Suppressor macrophage treated with lipopolysaccharide for 4 hours (primary cell): ENCODE data around the gene CNOT10.
"Not testable (repeated sequence)": the region's sequence is repeated elsewhere in the genome, so short reads cannot be mapped to it uniquely, and the experiment has no call there.

Experiments
- DNase-seq: peaks from one replicate; pipeline ENCODE4 v3.0.0-alpha.2; 2020

Gene CNOT10, protein sequence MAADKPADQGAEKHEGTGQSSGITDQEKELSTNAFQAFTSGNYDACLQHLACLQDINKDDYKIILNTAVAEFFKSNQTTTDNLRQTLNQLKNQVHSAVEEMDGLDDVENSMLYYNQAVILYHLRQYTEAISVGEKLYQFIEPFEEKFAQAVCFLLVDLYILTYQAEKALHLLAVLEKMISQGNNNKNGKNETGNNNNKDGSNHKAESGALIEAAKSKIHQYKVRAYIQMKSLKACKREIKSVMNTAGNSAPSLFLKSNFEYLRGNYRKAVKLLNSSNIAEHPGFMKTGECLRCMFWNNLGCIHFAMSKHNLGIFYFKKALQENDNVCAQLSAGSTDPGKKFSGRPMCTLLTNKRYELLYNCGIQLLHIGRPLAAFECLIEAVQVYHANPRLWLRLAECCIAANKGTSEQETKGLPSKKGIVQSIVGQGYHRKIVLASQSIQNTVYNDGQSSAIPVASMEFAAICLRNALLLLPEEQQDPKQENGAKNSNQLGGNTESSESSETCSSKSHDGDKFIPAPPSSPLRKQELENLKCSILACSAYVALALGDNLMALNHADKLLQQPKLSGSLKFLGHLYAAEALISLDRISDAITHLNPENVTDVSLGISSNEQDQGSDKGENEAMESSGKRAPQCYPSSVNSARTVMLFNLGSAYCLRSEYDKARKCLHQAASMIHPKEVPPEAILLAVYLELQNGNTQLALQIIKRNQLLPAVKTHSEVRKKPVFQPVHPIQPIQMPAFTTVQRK

DNA sequence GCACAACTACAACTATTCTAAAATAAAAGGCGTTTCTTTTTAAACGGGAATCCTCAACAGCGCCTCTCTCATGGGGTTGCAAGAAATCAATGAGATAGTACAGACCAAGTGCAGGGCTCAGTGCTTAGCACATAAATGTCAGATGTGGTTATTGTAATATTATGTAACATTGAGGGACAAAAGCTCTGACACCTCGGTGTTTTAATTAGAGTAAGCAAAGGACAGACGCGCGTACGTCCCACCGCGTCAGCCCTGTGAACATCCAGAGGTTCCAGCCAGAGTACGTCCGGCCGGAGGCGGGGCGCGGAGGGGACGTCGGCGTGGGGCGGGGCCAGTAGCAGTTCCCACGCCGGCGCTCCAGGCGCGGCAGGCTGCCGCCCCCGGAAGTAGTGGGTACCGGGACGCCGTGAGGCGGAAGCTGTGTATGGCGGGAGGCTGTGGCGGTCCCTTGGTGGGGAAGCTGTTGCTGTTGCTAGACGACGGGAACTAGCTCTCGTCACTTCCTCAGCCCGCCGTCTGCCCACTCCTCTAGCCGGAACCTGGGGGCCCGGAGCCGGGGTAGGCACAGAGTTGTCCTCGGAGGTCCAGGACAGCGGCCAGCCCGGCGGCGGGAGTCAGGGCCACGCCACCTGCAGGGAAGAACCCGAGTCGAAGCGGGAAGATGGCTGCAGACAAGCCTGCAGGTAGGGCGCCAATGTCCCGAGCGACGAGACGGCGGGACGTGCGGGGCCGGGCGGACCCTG is at the start of gene CNOT10:
TSS of gene CNOT10 (plus strand) at position 389 of the 743 bp plus-strand sequence. CDS start at position 662, 273 bp downstream.
- peak; percentile 98 for DNase-seq

DNA sequence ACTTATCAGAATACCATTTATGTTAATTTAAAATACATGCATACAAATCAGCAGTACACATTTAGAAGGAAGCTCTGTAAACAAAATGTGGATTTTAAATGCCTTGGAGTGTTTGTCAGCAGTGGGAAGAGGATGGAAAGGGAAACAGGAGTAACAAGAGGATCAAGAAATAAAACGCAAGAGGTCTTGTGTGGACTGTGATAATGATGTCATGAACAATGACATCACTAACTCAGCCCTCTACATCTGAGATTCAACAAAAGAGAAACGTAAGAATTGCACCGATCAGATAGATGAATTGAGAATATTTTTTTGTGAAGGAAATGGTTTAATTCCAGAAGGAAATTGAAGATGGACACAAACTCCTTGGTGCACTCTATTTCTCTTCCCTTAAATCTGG is 44.0 kb upstream of the CNOT10 start:
- no peak for DNase-seq

DNA sequence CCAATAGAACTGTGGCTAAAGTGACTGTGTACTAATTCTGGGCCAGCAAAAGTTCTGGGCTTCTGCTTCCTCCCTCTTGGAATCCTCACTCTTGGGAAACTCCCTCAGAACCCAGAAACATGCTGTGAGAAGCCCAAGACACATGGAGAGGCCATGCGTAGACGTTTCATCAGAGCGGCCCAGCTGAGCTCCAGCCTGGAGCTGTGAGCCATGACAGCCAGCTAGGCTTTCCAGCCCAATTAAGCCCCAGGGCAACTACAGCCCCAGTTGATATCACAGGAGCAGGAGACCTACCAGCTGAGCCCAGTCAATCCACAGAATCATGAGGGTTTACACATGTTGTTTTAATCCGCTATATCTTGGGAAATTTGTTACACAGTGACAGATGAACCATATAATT is 43.6 kb upstream of the CNOT10 start:
- no peak for DNase-seq

DNA sequence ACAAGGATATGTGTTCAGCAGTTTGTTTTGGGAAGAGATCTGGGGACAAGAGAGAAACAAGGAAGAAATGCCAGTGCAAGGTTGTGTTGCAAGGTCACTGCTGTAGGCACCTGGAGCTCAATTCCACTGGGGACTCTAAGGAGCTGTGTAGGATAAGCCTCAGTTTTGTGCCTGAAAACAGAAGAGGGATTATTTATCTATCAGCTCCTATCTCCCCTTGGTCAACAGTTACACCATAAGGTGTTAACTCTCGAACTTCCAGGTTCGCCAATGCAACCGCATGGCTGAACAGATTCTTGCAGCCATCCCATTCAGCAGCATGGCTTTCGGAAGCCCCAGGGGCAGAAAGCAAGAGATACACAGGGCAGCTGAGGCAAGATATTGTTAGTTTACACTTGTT is 41.6 kb upstream of the CNOT10 start:
- no peak for DNase-seq

DNA sequence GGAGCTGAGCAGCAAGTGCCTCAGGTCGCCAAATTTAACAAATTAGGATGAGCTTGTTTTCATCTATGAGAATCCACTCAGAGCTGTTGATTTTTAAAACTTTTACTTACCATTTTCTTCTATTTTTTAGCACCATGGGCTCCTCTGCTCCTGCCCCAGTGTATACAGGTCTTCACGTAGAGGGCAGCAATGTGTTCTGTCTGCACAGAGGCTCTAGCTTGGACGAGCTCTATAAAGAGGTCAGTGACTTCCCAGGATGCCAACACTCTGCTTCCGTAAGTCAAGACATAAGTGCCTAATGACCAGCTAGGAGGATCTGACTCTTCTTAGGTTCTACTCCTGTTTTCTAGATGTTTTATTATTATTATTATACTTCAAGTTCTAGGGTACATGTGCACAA is 41.2 kb upstream of the CNOT10 start:
- no peak for DNase-seq

DNA sequence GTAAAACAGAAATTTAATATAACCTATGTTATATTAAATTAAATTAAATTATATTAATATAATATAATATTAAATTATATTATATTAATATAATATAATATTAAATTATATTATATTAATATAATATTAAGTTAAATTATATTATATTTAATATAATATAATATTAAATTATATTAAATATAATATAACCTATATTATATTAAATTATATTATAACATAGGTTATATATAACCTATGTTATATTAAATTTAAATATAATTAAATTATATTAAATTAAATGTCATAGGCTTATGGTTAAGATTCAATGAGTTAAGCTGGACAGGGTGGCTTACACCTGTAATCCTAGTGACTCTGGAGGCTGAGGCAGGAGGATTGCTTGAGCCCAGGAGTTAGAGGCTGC is 40.6 kb upstream of the CNOT10 start:
- no peak for DNase-seq

DNA sequence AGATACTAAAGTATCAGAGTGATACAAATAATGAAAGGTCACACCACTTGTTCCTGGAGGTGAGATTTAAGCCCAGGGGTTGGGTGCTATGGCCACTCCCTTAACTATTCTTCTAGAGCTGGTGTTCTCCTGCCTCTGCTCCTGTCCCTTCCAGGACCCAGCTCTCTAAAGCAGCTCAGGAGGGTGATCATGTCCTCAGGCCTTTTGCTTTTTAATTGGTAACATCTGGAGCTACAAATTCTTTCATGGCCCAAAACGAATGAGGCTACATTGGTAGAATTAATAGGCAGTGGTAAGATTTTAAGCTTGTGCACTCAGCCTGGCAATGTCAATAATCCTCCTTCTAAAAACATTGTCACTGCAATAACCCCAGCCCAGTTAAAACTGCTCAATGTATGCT is 38.2 kb upstream of the CNOT10 start:
- DNase-seq: no peak

DNA sequence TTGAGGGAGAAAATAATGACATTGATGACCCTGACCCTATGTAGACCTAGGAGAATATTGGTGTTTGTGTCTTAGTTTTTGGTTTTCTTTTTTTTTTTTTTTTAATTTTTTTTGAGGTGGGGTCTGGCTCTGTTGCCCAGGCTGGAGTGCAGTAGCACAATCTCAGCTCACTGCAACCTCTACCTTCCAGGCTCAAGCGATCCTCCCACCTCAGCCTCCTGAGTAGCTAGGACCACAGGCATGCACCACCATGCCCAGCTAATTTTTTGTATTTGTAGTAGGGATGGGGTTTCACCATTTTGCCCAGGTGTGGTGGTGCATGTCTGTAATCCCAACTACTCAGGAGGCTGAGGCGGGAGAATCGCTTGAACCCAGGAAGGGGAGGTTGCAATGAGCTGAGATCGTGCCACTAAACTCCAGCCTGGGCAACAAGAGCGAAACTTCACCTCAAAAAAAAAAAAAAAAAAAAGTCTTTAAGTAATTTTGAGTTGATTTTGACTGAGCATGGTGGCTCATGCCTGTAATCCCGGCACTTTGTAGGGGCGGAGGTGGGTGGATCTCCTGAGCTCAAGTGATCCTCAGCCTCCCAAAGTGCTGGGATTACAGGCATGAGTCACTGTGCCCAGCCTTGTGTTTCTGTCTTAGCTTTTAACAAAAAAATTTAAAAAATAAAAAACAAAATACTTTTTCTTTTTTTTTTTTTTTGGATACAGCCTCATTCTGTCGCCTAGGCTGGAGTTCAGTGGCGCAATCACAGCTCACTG is 32.5 kb upstream of the CNOT10 start:
- not testable (repeated sequence) for DNase-seq

DNA sequence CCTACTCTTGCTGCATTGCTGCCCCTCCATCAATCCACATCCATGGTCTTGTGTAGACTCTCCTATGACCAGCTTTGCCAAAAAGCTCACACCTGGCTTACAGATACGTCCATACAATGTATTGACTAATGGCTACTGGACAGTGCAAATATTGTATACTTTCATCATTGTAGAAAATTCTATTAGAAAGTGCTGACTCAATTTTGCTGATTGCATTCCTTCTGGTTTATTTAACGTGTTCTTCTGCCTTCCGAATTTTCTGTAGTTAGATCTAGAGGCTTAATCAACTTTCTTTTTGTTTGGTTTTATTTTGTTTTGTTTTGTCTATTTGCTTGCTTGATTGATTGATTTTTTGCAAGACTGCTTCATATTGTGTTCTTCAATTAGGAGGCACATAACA is 29.8 kb upstream of the CNOT10 start:
- DNase-seq: no peak

DNA sequence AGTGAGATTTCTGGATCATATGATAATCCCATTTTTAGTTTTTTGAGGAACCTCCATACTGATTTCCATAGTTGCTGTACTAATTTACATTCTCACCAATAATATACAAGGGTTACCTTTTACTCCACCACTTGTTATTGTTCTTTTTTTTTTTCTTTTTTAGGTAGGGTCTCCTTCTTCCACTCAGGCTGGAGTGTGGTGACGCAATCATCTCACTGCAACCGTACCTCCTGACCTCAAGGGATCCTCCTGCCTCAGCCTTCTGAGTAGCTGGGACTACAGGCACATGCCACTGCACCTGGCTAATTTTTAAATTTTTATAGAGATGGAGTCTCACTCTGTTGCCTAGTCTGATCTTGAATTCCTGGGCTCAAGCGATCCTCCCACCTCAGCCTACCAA is 24.4 kb upstream of the CNOT10 start:
- DNase-seq: no peak

DNA sequence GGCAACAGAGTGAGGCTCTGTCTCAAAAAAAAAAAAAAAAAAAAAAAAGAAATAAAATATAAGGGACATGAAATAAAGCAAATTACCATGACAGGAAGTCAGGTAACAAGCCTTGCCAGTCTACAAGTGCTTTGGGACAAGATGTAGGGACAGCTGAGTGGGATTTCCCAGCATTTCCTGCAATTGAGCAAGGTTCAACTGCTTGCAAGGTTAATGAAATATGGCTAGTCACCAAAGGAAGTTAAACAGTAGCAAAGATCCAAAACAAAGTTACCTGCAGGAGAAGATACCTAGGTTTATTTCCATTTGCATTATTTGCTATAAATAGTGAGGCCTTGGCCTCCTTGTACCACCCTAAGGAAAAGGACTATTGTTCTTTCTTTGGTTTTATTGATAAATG is 22.3 kb upstream of the CNOT10 start:
- DNase-seq: no peak

DNA sequence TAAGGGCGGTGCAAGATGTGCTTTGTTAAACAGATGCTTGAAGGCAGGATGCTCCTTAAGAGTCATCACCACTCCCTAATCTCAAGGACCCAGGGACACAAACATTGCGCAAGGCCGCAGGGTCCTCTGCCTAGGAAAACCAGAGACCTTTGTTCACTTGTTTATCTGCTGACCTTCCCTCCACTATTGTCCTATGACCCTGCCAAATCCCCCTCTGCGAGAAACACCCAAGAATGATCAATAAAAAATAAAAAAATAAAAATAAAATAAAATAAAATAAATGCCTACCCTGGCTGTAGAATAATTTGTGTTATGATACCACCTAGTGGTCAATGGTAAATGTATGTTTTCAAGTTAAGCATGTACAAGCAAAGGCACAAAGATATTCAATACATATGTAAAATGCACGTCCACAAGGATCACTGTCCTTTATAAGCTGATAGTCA is 20.3 kb upstream of the CNOT10 start:
- peak; percentile 57 for DNase-seq

DNA sequence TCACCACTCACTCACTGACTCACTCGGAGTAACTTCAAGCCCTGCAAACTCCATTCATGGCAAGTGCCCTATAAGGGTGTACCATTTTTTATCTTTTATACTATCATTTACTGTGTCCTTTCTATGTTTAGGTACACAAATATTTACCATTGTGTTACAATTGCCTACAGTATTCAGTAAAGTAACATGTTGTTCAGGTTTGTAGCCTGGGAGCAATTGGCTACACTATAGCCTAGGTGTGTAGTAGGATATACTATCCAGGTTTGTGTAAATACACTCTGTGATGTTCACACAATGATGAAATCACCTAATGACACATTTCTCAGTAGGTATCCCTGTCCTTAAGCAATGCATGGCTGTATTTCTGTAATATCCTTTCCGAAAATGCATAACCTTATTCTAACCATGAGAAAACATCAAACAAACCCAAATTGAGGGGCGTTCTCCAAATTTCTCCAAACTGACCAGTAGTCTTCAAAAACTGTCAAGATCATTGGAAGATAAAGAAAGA is 17.9 kb upstream of the CNOT10 start:
- no peak for DNase-seq

DNA sequence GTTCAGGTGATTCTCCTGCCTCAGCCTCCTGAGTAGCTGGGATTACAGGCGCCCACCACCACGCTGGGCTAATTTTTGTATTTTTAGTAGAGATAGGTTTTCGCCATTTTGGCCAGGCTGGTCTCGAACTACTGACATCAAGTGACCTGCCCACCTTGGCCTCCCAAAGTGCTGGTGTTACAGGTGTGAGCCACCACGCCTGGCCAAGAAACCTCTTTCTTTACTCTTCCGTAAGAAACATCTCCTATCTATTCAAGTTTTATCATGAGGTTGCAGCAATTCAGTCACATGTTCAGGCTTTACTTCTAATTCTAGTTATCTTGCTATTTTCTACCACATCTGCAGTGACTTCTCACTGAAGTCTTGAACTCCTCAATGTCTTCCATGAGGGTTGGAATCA is 15.8 kb upstream of the CNOT10 start:
- not testable (repeated sequence) for DNase-seq

DNA sequence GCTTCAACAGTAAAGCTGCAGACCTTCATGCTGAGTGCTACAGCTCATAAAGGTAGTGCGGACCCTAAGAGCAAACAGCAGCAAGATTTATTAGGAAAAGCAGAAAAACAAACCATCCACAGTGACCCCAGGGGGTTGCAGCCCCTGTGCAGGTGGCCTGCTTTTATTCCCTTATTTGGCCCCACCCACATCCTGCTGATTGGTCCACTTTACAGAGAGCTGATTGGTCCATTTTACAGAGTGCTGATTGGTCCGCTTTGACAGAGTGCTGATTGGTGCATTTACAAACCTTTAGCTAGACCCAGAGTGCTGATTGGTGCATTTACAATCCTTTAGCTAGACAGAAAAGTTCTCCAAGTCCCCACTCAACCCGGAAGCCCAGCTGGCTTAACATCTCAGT is 11.3 kb upstream of the CNOT10 start:
- not testable (repeated sequence) for DNase-seq

DNA sequence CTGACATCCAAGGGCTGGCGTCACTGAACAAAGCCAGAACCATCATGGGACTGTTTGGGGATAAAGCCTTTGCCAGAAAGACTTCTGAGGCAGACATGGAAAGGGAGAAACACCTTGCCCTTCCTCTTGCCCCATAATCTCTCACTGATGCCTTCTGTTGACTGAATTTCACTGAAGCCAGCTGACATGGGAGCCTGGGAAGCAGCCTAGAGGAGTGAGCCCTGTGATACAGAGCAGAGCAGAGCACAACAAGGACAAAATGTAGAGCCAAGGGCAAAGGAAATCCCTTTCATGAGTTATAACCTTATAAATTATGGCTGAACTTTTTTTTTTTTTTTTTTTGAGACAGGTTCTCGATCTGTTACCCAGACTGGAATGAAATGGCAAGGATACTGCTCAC is 9.8 kb upstream of the CNOT10 start:
- DNase-seq: no peak

DNA sequence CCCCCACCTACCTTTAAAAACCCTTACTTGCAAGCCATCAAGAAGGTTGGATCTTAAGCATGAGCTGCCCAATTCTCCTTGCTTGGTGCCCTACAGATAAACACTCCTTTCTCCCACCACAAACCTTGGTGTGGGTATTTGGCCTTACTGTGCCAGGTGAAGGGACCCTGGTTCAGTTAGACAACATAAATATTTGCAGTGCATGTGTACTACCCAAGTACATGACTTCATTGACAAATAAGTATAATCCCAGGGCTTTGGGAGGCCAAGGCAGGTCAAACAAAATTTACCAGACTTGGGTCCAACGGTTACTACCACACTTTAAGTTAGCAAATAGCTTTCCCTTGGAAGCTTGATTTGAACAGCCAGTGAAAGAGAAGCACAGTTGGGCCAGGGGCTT is 9.3 kb upstream of the CNOT10 start:
- no peak for DNase-seq

DNA sequence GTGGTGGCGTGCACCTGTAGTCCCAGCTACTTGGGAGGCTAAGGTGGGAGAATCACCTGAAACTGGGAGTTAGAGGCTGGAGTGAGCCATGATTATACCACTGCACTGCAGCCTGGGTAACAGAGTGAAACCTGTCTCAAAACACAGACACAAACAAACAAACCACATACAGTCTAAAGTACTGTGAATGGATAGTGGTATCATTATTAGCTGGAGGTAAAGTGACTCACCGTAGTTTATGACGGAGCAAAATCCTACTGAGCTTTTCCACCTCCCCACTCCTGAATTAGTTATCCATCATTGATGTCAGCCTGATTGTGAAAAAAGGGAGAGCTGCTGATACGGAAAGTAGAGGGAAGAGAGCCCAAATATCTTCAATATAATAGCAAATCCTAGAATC is 3.2 kb upstream of the CNOT10 start:
- no peak for DNase-seq

DNA sequence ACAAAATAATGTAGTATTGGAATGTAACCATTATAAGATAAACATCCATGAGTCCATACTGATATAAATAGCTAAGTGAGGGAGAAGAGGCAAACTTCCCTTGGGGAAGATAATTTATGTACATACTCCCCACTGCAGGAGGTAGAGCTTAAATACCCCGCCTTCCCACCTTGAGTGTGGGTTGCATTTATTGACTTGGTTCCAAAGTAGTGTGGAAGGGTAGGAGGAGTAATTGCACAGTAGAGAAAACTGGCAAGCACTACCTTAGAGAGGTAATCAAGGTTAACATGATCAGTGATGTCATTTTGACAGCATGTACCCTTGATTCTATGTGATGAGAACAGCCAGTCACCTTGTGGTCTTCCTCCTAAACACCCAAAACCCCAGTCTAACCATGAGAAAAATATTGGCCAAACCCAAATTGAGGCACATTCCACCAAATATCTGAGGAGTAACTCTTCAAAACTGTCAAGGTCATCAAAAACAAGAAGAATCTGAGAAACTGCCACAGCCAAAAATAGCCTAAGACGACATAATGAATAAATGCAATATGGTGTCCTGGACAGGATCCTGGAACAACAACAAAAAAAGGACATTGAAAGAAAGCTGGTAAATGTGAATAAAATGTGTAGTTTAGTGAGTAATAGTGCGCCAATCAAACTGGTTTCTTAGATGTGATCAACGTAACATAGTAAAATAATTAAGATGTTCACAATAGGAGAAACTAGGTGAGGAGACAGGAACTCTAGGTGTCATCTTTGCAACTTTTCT is 774 bp upstream of the CNOT10 start:
- DNase-seq: no peak

DNA sequence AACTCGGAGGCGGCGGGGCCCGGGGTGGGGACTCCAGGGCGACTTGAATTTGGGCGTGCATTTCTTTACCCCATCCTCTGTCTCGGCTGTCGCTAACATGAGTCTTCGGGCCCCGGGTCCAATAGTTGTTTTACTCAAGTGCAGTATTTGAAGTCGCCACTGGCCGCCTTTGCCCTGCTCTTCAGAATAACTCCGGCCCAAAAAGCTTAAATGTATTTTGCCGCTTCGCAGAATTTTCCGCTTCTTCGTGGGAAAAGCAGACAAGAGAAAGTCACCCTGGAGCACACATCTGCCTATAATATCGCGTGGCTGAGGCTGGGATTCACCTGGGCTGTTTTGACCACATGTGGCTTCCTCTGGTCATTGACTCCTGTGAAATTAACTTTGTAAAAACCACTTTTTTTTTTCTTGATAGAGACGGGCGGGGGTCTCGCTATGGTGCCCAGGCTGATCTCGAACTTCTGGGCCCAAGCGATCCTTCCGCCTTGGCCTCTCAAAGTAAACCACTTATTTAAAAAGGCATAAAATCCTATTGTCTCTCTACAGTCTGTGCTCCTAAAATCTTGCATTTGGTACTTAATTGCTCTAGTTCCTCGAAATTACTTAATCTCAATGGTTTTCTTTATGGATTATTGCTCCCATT is 676 bp downstream of the CNOT10 start:
- peak; percentile 27 for DNase-seq

DNA sequence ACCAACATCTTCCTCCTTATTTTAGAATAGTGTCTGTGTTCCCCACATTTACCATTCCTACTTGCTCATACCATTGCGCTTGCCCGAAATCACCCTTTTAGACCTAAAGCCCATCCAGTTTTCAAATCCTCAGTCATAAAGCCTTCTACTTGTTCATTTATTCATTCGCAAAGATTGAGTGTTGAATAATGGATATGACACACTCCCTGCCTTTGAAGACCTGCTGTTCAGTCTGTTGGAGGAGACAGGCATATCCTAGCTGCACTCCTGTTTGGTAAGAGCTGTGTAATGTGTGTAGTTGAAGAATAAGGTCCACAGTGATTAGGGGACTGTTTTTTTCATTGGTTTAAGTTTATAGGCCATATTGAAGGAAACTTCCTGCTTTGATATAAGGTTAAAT is 1.7 kb downstream of the CNOT10 start:
- DNase-seq: no peak
